ENCODE measurements around the gene RPP21. TPM values are rescaled to one million over a fixed set of nuclear protein-coding genes. Genes with fewer than 3 reads are reported as not detected.

RPP21 gene
- total RNA-seq (2014; rRNA removed; shearing (Covaris generic); ENCODE audit: low replicate concordance) = 41.8 and 52.0 TPM in 2 replicates

DNA sequence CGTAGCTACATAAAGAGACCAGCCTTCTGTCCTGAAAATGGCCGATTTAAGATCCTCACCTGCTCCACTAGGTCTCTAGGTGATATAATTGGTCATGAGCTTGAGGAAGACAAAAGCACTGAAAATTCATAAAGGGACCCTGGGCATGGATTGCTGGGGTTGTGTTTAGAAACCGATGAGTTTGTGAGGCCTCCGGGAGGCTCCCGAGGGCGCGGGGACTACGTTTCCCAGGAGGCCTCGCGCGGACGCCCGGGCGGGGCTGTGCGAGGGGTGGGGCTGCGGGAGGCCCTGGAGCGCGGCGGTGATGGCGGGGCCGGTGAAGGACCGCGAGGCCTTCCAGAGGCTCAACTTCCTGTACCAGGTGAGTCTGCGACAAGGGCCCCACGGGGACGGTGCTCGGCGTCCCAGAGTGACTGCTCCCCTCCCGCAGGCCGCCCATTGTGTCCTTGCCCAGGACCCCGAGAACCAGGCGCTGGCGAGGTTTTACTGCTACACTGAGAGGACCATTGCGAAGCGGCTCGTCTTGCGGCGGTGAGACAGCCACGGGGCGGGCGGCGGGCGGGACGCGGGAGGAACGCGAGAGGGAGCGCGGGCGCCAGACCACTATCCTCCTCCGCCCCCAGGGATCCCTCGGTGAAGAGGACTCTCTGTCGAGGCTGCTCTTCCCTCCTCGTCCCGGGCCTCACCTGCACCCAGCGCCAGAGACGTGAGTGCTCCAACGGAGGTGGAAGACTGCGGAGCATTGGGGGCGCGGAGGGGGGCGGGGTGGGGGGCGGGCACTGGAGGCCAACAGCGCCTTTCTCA, at the start of gene RPP21:
RPP21 (plus strand) TSS at position 289 of the 804 bp plus-strand sequence; CDS start at position 305, 16 bp downstream.
- DNase-seq = peak; percentile 80
- Histone ChIP-seq H3K36me3 (no peaks in the 10 kb centered on the region), H3K4me3 (peak within 1 kb of the TSS; percentile 80), H3K9me3 (no peaks in the 10 kb centered on the region), H3K27me3 (no peaks in the 10 kb centered on the region)

DNA sequence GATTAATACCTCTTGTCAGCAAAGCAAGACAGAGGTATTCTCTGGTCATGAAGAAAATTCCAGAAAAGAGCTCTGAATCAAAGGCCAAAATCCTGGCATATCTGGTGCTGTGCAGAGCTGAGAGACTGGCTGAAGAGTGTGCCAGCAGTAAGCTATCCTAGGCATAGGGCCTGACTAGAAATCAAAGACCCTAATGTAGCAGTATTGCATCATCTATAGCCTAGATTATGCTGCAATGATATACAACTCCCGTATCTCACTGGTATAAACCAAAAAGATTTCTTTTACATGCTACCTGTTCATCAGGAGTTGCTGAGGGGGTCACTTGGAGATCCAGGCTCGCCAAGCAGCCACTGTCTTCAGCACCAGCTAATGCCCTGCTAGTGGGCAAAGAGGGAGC, 49.1 kb upstream of the RPP21 start:
- DNase-seq = no peak
- Histone ChIP-seq H3K36me3 (peaks cover 8% of the 10 kb centered on the region), H3K27me3 (no peaks in the 10 kb centered on the region), H3K4me3 (no peak overlapping the region), H3K9me3 (no peaks in the 10 kb centered on the region)

DNA sequence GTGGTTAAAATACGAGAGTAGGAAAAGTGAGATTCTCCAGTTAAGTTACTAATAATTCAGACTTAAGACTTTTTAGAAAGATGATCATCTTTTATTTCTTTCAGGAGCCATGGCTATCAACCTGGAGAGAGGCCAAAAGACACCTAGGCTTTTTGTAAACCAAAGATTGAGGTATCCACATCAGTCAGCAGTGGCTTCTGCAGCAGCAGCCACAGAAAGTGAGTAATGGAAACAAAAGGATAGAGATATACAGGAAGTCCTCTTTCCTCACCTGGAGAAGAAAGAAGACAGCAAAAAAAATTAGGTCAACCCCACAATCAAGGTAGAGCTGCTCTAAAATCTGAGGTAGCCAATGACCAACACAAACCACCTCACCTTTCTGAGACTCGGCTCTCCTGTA, 41.0 kb upstream of the RPP21 start:
- no peak overlapping the region for H3K4me3 ChIP-seq
- no peaks in the 10 kb centered on the region for H3K27me3 ChIP-seq
- no peaks in the 10 kb centered on the region; the same call in 1 of the 2 replicates for H3K9me3 ChIP-seq
- DNase-seq = no peak
- H3K36me3 ChIP-seq = peaks cover 10% of the 10 kb centered on the region

DNA sequence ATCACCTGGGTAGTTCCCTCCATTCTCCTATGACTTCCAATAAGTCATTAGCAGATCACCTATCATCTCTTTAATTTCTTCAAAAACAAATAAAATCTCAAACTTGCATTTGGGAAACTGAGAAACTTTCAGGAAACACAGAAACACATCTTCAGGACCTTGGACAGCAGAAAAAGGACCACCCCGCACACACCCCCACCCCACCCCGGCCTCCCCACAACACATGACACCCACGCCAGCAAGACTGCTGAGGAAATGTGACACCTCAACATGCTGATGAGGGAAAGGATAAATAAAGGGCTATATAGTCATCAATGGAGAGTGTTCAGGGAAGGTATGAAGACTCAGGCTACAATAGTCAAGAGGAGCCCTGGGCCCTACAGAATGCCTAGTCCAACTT, 33.9 kb upstream of the RPP21 start:
- Histone ChIP-seq H3K4me3 (no peak overlapping the region), H3K9me3 (no peaks in the 10 kb centered on the region), H3K27me3 (no peaks in the 10 kb centered on the region), H3K36me3 (no peaks in the 10 kb centered on the region; the same call in none of the 2 replicates)
- no peak for DNase-seq

DNA sequence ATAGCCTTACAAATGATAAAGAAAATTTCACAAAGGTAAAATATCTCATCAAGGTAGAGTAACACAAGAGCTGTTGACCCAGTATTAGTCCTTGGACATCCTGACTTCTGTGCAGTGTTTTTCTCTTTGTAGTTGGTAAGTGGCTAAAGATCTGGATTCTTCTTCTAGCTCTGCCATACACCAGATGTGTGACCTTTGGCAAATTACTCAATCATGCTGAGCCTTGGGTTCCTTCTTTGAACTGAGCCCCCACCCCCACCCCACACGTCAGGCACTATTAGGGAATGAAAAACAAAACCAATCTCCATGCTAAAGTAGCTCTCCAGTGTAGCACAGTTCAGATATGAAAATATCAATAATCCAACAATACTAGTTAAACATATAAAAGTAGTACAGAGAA, 33.3 kb upstream of the RPP21 start:
- DNase-seq = no peak
- no peak overlapping the region for H3K4me3 ChIP-seq
- no peaks in the 10 kb centered on the region; the same call in none of the 2 replicates for H3K36me3 ChIP-seq
- H3K27me3 ChIP-seq = no peaks in the 10 kb centered on the region
- no peaks in the 10 kb centered on the region for H3K9me3 ChIP-seq

DNA sequence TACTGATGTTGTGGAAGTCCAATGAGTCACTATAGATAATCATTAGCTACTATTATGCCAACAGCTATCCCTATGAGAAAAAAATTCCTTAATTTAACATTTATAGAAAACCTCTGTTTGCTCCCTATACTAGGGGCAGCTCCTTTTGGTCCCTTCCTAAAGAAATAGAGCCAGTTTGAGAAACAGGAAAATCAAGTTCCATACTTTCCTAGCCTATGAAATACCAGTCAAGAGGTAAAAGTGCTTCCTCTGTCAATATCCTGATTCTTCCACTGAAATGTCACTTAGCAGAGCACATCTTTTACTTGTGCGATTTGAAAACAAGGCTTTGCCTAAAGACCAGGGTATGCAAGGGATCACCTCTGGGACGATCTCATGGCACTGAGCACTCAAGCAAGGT, 32.7 kb upstream of the RPP21 start:
- H3K9me3 ChIP-seq = no peaks in the 10 kb centered on the region
- no peaks in the 10 kb centered on the region for H3K27me3 ChIP-seq
- H3K36me3 ChIP-seq = no peaks in the 10 kb centered on the region; the same call in none of the 2 replicates

DNA sequence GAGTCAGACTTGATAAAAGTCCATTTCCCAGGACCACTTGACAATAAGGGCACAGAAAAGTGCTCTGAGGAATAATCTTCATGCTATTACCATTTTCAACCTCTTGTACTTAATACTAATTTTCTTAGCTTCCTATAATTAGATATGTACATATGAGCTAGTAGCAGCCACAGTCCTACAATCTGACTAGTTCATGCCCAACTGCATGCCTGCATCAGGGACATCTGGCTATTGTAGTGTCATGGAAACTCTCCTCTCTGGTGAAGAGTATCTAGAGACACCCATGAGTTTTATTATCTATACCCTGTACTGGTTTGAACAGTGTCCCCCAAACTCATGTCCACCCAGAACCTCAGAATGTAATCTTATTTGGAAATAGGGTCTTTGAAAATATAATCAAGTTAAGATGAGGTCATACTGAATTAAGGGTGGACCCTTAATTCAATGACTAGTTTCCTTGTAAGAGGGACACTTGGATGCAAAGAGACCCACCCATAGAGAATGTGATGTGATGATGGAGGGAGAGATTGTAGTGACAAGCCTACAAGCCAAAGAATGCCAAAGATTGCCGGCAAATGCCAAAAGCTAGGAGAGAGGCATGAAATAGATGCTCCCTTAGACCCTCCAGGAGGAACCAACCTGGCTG, 32.2 kb upstream of the RPP21 start:
- Histone ChIP-seq H3K36me3 (no peaks in the 10 kb centered on the region; the same call in none of the 2 replicates), H3K4me3 (no peak overlapping the region), H3K9me3 (no peaks in the 10 kb centered on the region), H3K27me3 (no peaks in the 10 kb centered on the region)
- DNase-seq = no peak

More for the DNA sequence above, 32.7 kb upstream of the RPP21 start:
- no peak for DNase-seq
- H3K4me3 ChIP-seq = no peak overlapping the region

DNA sequence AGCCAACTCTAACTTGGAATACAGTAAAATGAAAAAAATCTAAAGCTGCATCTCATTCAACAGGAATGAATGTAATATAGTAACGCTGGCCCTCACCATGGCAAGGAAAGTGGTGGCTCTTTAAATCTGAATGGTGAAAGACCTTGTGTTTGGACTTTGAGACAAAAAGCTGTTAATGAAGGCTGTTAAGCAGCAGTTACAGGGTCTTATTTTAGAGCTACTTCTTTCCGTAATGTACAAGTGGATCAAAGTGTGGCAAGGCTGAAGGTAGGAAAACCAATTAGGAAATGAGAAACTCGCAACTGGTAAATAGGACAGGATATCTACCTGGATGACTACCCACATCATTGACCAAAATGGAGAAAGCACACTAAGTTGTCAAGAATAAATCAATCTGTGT, 29.8 kb upstream of the RPP21 start:
- Histone ChIP-seq H3K4me3 (no peak overlapping the region), H3K9me3 (no peaks in the 10 kb centered on the region), H3K36me3 (peaks cover 4% of the 10 kb centered on the region; the same call in 1 of the 2 replicates), H3K27me3 (no peaks in the 10 kb centered on the region)
- DNase-seq = no peak

DNA sequence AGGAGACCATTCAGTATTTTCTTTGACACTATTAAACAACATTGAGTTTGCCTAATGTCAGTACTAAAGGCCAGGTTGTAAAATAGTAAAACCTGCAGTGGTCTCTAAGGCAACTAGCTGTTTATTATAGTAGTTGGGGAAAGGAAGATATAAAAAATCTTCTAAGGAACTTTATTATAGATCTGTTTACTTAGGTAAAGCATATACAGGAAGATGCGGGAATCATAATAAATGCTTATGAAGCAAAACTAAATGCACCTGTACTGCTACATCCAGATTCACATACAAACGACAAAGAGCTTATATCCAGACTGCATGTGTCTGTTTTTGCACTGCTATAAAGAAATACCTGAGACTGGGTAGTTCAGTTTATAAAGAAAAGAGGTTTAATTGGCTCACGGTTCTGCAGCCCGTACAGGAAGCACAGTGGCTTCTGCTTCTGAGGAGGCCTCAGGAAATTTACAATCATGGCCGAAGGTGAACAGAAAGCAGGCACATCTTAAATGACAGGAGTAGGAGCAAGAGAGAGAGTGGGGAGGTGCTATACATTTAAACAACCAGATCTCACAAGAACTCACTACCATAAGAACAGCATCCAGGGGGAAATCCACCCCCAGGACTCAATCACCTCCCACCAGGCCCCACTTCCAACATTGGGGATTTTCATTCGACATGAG, 26.9 kb upstream of the RPP21 start:
- Histone ChIP-seq H3K36me3 (peaks cover 8% of the 10 kb centered on the region; the same call in 1 of the 2 replicates), H3K27me3 (no peaks in the 10 kb centered on the region), H3K4me3 (no peak overlapping the region), H3K9me3 (no peaks in the 10 kb centered on the region)
- DNase-seq = no peak

DNA sequence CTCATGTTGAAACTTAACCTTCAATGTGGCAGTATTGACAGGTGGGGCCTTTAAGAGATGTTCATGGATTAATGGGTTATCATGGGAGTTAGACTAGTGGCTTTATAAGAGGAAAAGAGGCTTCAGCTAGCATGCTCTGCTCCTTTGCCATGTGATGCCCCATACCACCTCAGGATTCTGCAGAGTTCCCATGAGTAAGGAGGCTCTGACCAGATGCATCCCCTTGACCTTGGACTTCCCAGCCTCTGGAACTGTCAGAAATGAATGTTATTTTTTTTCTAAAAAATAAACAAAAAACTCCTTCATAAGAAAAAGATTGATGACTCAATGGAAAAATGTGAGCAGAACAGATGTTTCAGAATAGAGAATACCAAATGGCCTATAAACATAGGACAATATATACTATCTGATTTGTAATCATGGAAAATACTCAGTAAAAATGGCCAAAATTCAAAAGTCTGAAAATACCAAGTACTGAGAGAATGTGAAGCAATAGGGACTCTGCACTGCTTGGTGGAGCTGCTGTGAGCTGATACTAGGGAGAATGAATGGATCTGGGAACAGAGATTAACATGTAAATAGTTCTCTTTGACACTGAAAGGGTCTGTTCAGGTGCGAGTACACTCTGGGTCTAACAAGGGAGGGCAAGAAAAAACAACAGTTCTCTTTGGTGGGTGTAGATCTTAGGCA, 25.7 kb upstream of the RPP21 start:
- DNase-seq = no peak
- H3K27me3 ChIP-seq = no peaks in the 10 kb centered on the region
- H3K4me3 ChIP-seq = no peak overlapping the region
- H3K36me3 ChIP-seq = peaks cover 8% of the 10 kb centered on the region; the same call in 1 of the 2 replicates
- no peaks in the 10 kb centered on the region for H3K9me3 ChIP-seq

DNA sequence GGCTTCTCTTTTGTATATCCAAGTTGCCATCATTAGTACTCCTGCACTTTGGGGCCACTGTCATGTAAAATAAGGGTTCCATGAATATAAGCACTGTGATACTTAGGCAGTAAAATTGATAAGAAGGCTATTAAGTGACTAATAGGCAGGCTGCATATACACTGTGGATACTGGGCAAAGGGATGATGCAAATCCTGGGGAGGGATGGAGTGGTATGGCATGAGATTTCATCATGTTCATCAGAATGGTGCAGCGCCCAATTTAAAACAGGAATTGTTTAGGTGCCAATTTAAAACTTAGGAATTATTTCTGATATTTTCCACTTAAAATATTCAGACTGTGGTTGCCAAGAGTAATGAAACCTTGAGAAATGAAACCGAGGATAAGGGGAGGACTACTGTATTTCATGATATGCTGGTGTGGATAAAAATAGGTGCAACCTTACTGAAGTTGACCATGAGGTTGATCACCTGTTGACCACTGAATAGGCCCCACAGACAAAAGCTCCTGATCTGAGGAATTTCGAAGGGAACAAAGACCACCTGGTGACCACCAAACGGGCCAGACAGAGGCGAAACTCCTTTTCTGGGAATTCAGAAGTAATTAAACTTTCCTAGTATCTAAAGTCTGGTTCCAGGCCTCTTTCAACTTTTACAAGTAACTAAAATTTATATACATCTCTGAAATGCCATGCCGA, 23.1 kb upstream of the RPP21 start:
- no peak overlapping the region for H3K4me3 ChIP-seq
- H3K27me3 ChIP-seq = no peaks in the 10 kb centered on the region
- DNase-seq = no peak
- H3K9me3 ChIP-seq = no peaks in the 10 kb centered on the region
- H3K36me3 ChIP-seq = peaks cover 10% of the 10 kb centered on the region; the same call in 1 of the 2 replicates

DNA sequence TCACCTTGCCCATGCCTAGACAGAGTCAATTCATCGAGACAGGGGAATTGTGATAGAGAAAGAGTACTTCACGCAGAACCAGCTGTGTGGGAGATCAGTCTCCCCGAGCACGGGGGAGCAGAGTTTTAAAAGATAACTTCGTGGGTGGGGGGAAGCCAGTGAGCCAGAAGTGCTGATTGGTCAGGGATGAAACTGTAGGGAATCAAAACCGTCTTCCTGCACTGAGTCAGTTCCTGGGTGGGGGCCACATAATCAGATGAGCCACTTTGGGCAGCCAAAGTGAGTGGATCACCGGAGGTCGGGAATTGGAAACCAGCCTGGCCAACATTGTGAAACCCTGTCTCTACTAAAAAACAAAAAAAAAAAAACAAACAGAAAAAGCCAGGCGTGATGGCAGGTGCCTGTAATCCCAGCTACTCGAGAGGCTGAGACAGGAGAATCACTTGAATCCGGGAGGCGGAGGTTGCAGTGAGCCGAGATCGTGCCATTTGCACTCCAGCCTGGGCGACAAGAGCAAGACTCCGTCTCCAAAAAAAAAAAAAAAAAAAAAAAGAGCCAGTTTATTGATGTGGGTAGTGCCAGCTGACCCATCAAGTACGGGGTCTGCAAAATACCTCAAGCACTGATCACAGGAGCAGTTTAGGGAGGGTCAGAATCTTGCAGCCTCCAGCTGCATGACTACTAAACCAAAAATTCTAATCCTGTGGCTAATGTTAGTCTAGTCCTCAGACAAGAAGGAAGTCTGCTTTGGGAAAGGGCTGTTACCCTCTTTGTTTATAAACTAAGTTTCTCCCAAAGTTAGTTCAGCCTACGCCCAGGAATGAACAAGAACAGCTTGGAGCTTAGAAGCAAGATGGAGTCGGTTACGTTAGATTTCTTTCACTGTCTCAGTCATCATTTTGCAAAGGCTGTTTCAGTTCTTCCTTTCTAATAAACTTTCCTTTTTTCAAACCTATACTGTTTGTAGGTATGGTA, 22.1 kb upstream of the RPP21 start:
- H3K36me3 ChIP-seq = peaks cover 10% of the 10 kb centered on the region; the same call in 1 of the 2 replicates
- H3K9me3 ChIP-seq = no peaks in the 10 kb centered on the region
- no peak overlapping the region for H3K4me3 ChIP-seq
- H3K27me3 ChIP-seq = no peaks in the 10 kb centered on the region
- peak; percentile 31 for DNase-seq

DNA sequence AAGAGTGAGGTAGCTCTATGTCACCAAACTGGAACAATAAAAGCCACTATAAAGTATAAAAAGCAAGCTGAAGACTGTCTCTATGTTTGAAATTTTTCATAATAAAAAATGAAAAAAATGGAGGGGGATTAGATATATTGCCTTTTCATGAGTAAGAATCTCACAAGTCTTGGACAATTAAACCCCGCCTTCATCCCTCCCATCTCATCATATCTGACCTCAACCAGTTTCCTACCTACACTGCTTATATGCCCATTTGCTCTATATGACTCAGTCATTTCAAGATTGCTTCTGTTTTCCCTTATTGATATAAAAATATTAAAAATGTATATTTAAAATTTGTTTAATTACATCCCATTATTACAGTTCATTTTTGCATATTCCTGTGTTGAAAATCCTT, 21.1 kb upstream of the RPP21 start:
- Histone ChIP-seq H3K9me3 (no peaks in the 10 kb centered on the region), H3K4me3 (no peak overlapping the region), H3K27me3 (no peaks in the 10 kb centered on the region), H3K36me3 (peaks cover 9% of the 10 kb centered on the region; the same call in 1 of the 2 replicates)
- DNase-seq = no peak

DNA sequence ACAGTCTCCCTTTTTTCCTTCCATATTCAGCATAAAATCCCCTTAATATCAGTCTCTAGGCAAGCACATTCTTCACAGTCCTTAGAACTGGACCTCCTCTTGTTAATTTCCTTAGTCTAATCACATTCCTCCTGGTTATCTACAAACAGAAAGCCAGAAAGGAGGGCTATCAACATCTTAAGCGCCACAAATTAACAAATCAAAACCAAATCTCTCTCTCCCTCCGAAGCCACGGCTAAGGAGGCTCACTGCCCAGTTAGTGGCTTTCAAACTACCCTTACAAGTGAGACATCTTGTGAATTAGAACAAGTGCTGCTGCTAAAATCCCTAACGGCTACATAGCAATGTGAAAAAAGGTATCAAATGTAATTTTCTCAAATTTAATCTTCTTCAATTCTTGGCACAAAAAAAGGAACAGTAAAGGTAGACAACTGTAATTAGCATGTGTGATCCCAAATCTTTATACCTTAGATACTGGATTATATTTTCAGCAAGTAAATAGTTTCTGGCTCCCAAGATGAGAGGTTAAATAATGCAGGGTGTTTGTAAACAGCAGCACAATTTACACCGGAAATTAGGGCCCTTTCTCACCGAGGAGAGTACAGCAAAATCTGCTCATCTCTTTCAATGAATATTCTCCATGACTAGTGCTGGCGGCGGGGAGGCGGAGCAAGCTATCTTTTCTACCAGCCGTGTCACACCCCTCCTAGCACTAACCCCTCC, 19.6 kb upstream of the RPP21 start:
- peak; percentile 41 for DNase-seq
- peaks cover 5% of the 10 kb centered on the region; the same call in 1 of the 2 replicates for H3K36me3 ChIP-seq
- peak overlapping the region; percentile 88 for H3K4me3 ChIP-seq
- H3K9me3 ChIP-seq = no peaks in the 10 kb centered on the region
- H3K27me3 ChIP-seq = no peaks in the 10 kb centered on the region
